GM11168 (cell line): ENCODE measurements around the gene AFF2.

Source experiments
- in situ Hi-C: fragments of 300-500 bp; cut with MboI; formaldehyde crosslinking; loops from one replicate; pipeline ENCODE4 v1.12.0; 2022; ENCODE audit warnings: low sequenced_read_pairs; ENCODE audit not compliant: unreplicated experiment

The AFF2 gene

DNA sequence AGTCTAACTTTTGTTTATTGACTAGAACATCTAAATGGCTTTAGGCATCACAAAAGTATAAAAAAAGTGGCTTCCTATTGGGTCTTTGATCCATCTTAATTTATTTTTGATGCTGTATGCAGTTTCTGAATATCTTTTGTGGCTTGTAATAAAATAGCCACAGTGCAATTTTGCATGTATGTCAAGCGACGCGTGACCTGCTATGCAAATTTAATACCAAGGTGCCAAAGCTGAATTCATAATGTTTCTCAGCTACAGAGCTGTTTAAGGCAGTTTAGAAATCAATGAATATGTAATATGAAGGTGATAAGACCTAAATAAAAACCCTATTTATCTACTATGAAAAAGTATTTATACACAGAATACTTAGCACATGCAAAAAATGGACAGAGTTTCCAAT lies 197.8 kb downstream of the AFF2 start:
- in situ Hi-C loops: no loop called here

DNA sequence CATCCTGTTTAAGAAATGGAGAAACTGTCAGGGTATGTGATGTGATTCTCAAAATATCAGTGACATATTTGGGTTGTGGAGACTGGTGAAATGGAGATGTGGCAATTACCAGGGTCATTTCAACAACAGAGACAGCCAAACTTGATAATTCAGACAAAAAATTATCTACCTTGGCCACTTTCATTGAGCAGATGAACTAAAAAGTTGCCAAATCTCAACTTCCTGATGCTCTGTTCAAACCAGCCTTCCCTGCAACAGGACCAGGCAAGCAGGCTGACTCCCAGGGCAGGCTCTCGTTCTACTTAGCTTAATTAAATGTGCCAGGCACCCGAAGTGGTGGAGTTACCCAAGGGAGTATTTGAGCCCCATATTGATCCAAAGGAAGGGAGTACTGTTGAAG lies 199.6 kb downstream of the AFF2 start:
- in situ Hi-C loops: no loop called here

DNA sequence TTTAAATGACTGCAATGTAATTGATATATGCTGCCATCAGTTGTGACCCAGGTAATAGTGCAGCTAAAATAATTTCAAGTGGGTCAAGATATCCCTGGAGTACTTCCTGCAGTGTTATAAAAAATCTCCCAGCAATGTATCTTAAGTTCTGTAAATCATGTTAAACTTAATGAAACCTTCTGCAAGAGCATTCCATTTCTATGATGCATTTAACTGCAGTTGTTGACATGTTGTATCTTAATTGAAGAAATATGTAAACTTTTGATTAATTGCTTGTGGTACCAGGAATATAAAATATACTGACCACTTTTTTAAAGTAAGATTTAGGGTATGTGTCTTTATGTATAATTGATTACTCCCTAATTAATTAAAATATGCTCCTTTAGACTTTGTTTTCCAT lies 213.6 kb downstream of the AFF2 start:
- in situ Hi-C loops: no loop called here

DNA sequence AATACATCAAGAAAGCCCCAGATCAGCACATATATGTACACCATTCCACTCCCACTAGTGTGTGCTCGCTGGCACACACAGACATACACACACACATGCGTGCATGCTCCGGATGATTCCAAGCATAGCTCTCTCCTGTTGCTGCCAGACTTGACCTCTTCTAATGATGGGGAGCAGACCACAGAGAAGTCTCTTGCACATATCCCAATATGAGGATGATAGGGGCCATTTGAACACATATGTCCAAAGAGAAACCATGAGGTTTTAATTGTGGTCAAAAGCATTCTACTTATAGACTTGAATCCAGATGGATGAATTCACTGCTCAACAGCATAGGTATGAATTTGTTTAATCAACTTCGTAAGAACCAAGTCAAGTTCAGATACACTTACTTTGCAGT lies 214.9 kb downstream of the AFF2 start:
- in situ Hi-C loops: no loop called here

DNA sequence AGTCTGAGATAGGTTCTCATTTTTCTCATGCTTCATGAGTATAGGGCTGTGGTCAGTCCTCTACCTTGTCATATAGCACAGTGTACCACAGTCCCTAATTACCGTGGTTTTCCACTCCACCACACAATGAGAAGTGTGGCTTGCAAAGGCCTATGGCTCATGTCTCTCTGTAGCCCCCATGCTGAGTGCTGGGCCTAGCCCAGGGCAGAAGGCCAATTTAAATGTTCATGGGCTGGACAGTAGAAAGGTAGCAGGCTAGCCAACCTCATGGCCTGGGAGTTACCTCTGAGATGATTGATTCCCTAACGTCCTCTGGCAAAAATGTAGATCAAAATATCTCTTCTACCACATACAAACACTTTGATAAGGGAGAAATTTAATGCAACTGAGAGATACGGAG lies 222.5 kb downstream of the AFF2 start:
- in situ Hi-C loops: no loop called here

DNA sequence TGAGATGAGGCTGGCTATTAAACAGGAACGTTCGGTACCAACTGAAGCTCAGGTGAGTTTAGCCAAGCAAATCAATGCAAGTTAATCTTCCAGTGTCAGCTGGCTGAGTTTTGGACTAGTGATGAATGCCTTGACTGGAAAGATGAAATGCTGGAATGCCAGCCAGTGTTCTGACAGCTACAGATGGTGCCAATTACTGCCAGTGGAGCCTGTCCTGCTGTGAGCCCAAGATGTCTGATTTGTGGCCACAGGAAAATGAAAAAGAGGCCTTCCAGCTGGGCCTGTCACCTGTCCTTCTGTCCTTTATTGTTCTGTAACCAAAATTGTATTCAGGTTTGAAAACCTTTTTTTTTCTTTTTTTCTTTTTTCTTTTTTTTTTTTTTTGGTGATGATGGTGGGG lies 223.1 kb downstream of the AFF2 start:
- in situ Hi-C loops: no loop called here

DNA sequence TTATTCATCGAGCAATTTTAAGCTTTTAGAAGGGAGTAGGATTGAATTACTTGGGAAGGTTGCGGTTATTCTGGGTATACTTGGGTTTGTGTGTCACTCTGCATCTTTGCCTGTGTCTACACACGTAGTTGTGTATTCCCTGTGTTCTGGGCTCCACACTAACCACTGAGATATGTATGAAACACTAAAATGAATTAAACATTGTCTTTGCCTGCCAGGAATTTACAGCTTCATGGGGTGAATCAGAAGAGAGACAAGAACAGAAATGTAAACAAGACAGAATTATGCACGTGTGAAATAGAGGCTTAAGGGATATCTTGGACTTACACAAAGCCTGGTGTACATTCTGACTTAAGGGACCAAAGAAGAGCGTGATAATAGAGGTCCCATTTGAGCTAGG lies 228.5 kb downstream of the AFF2 start:
- in situ Hi-C loops: no loop called here

DNA sequence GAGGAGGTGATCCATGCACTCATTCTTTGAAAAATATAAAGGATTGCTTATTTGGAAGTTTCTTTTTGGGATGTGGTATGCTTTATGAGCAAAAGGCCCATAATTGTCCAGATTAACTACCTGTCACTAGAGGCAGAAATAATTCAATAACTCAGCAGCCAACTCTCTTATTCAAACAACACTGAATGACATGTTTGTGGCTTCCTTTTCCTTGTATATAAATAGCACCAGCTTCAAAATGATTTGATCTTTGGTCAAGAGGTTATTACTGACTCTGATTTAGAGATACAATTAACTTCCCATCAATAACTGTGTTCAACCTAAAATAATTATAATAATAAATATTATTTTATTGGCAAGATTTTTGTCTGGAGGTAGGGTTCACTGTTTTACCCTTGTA lies 232.3 kb downstream of the AFF2 start:
- in situ Hi-C loops: no loop called here

DNA sequence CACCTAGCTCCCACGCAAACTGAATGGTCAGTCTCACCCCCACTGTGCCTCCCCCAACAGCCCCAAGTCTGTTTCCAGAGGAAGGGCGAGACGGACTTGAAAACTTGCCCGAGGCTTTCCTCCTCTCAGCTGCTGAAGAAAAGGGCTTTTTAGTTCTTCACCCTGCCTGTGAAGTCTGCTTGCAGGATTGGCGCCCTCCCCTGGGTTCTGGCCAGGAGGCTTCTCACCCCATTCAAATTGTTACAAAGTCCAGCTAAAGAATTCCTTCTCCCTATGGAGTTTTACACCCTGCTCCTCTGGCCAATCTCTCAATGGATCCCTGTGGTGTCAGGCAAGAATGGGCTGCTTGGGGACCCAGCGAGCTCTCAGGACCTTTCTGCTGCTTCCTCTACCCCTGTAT lies 241.0 kb downstream of the AFF2 start:
- in situ Hi-C loops: no loop called here

DNA sequence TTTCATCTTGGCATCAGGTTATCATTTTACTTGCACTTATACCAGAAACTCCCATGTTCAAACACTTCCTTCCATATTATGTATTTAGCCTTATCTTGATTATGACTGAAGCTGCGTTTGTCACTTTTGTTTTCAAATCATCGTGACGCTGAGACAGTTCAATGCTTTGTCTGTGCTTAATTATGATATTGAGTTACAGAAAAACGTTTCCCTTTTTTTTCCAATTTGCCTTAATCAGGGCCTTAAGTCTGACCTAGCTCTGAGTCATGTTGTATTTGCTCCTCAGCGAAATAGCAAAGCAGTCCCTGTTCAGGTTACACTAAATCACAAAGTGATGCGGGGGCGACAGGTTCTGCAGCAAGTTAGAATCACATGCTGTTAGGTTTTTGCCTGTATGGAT lies 254.7 kb downstream of the AFF2 start:
- in situ Hi-C loops: no loop called here

DNA sequence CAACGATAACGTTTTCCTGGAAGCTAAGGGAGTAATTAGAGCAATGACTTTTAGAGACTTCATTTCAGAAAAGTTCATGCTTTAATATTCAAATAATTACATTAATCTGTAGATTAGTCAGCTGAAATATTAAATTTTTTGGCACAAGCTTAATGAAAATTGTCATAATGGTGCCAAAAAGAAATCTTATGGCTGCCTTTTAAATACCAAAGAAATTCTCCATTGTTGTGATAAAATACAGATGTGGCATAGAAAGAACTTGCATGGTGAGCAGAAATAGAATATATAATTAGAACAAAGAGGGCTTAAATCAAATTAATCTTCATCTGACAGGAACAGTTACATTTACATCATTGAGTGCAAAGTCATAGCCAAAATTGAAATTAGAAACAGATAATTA lies 263.5 kb downstream of the AFF2 start:
- in situ Hi-C loops: no loop called here

DNA sequence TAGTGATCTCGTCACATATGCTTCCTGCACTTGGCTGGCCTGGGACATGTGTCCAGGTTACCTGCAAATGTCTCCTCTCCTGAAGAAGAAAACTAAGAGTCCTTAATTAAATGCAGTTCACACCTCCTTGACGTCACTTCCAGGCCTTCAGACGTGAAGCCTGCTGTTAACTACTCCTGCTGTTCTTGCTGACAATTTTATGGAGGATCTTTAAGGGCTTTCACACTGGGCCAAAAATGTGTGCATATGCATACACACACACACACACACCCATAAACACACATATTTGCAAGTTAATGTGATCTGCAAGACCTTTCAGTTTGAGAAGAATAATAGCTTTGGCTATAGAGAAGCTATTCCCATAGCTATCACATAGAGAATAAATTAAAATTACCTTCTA lies 267.9 kb downstream of the AFF2 start:
- in situ Hi-C loops: no loop called here

DNA sequence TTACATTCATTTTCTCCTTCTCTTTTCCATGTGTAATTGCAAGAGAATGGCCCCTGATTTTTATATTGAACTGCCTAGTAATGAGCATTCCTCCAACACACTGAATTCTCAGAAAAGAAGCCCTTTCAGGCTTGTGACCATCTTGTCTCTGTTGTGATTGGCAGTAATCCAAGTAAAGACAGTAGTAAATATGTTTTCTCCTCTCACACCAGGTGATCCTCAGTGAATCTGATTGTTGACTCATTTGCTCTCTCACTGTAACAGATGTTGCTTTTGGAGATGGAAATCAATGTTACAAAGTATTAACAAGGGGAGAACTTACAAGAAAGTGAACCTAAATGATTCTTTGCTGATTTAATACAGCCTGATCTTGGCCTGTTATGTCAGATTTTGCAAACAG lies 271.0 kb downstream of the AFF2 start:
- in situ Hi-C loops: no loop called here

DNA sequence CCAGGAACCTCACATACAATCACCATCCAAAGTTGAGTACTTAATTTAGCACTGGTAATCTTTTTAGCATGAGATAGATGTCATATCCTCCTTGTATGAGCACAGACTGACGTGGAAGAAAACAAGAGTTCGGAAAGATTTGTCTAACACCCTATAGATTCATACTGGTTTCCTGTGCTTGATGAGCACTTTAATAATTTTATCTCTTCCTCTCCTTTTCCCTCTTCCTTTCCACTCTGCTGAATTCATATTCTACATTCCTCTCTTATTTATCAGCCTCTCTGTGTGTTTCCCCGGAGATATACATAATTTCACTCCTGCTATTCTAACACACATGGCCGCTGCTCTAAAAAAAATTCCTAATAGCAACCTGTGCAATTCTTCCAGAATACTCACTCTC lies 273.9 kb downstream of the AFF2 start:
- in situ Hi-C loops: no loop called here

DNA sequence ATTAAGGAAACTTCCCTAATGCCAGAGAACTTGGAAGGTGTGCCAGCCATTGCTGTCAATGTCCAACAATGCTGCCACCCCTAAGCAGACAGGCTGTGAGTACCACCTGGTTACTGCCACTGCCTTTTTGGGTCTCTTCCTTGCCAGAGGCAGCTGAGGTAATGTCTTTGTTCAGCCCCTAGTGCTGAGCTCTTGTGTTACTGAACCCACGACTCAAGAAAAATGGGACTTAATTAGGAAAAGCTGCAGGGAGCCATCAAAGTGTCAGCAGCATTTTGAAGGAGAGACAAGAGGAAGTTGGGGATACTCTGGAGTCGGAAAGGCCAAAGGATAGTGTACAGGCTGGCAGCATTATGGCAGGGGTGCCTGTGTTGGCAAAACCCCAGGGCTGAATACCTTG lies 283.7 kb downstream of the AFF2 start:
- in situ Hi-C loops: no loop called here

DNA sequence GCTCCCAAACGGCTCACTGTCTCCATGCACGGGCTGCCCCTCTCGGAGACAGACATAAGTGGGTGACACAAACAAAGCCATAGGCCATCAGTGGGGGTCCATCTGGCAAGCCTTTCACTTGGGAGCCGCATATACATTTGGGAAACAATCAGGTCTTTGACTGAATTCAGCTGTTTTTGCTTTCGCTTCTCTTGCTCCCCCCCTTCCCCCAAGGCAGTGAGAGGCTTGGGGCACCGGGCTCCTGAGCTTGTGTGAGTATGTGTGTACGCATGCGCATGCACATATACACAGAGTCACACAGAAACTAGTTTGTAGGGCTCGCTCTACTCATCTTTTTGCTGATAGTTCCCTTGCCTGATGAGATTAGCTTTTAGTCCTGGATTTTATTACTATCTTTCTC lies 284.4 kb downstream of the AFF2 start:
- in situ Hi-C loops: no loop called here

DNA sequence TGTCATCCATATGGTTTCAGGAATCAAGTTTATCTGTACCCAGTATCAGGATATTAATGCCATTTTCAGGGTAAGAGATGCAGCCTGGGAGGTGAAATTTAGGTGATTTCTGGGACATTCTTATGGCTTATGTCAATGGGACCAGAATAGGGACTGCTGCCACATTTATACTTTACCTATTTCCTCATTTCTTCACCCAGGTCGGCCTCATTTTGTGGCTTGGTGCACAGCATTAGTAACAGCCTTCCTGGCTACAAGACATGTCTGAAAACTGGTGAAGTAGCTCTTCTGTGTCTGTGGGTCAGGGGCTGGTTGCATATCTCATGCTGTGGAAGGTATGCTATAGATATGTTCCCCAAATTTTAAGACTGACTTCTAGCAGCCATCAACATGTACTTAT lies 284.8 kb downstream of the AFF2 start:
- in situ Hi-C loops: no loop called here

DNA sequence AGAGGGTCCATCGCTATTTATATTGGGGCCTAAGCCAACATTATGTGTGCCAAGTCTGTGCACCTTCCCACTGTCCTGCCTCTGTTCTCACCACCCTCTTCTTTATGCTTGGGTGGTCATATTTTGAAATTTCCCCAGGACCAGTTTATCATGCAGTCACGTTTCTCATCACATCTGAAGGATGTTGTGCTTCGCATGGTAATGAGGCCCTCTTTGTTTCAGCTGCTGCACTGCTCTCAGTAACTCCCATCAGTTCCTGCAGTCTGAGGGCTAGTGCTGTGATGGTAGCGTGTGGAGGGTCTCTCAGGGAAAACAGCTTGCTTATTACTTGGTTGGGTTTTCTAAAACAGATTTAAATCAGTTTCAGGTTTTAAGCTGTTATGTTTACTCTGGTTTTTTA lies 288.0 kb downstream of the AFF2 start:
- in situ Hi-C loops: no loop called here

DNA sequence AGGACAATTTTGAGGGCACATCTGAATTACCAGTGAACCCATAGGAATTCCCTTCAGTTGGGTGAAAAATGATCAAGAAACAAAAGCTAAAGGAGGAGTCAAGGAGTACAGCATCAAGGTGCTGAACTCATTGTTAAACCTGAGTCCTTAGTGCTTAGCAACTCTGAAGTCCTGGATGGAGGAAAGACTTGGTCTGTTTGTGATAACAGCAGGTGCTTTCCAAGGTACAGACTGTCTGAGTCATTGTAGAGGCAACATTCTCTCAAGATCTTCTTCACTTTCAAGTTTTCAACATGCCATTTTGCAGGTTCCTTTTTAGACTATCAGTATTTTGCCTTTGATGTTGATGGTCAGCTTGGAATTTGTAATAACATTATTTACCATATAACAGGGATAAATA lies 293.9 kb downstream of the AFF2 start:
- in situ Hi-C loops: no loop called here

DNA sequence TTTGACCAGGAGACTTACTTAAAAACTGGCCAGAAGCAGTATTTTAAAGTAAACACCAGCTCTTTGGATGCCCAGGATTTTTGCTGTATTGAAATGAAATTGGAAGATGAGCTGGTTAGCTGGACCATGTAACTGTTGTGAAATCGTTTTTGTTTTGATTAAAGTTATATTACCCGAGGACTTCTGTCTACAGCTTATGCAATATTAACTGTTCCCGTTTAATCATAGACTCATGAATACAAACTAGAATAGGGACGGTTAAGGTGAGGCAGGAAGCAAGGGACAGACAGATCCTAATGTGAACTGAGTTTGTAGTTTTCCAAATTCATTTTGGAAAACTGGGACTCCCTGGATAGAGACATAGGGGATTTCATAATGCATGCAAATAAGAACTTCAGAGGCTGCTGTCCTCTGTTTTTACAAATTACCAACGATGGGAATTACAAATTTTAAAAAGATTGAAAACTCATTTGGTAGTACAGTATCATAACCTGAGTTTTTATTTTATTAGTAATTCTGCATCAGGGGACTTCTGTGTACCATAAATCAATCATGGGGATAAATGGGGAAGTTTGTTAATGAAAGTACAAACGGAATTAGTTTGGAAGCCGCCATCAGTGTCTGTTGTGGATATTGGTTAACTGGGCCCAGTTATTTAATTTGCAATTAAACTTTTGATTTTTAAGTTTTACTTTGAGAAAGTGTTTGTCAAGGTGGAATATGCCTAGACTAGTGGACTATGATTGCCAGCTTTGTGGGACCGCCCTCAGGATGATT lies 304.4 kb downstream of the AFF2 start:
- in situ Hi-C loops: no loop called here

DNA sequence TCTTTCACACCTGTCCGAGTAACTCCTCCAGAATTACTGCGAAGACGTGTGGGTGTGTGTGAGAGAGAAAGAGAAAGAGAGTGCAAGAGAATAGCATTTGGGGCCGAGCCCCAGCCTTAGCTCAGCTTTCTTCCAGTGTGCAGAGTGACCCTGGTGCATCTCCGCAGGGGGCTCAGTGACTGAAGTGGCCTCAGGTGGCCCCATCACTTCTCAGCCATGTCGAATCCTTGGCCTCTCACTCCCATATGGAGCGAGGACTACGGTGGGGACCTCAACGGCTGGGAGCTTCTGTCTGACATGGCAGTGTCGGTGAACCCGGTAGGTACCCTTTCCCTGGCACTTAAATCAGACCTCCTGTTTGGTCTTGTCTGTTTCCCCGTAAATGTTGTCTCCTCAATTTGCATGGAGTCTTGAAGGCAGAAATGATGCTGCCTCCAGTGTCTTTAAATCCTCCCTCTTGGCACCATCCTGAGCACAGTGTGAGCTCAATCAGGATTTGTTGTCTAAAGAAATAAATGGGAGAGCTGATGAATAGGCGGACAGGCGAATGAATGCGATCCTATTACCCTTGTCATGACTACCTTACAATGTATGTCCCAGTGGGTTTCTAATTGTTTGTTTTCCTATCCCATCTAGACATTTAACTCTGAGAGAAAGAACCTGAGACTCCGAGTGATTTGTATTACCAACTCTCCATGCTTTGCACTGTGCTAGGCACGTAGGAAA lies 305.9 kb downstream of the AFF2 start:
- in situ Hi-C loops: no loop called here

DNA sequence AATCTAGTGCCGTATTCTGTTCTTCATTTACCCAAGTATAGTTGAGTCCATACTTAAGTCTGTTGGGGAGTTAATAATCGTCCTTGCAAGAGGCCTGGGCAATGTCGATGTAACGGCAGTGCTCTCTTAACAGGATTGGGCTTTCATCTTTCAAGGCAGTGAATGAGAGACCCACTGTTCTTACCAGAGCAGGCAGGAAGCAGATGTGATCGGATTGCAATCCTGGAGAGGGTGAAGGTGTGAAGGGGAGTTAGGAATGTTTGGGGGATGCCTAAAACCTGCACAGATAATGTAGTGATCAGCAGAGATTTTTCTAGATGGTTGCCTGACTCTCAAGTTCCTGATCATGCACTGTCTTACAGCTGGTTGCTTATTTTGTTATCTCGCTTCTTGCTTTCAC lies 308.4 kb downstream of the AFF2 start:
- in situ Hi-C loops: no loop called here
